GM06990 (cell line): ENCODE measurements around the gene TBL1X.

ENCODE experiments used
- DNase-seq: peaks from one replicate; pipeline ENCODE4 v3.0.0-alpha.2; 2011; ENCODE audit not compliant: insufficient read length; ENCODE audit errors: extremely low read depth
- H3K27me3 ChIP-seq: replicated peaks from 2 replicates; pipeline ENCODE4 v1.6.0; 2011; ENCODE audit warnings: low read length; ENCODE audit not compliant: control insufficient read depth, insufficient read depth
- H3K36me3 ChIP-seq: 2 replicates; pipeline ENCODE4 v1.5.1; 2011; ENCODE audit warnings: low read length; ENCODE audit not compliant: control insufficient read depth, insufficient read depth
- H3K4me3 ChIP-seq: replicated peaks from 2 replicates; pipeline ENCODE4 v1.5.1; 2011; ENCODE audit warnings: low read depth, mild to moderate bottlenecking, control low read depth, low read length
- TF ChIP-seq, protein P1 (sequence below): IDR thresholded peaks from 2 replicates; pipeline ENCODE4 v1.5.1; 2011; ENCODE audit warnings: low read length, control low read depth, mild to moderate bottlenecking, inconsistent platforms; ENCODE audit not compliant: insufficient read depth, poor library complexity, severe bottlenecking

Gene TBL1X

DNA sequence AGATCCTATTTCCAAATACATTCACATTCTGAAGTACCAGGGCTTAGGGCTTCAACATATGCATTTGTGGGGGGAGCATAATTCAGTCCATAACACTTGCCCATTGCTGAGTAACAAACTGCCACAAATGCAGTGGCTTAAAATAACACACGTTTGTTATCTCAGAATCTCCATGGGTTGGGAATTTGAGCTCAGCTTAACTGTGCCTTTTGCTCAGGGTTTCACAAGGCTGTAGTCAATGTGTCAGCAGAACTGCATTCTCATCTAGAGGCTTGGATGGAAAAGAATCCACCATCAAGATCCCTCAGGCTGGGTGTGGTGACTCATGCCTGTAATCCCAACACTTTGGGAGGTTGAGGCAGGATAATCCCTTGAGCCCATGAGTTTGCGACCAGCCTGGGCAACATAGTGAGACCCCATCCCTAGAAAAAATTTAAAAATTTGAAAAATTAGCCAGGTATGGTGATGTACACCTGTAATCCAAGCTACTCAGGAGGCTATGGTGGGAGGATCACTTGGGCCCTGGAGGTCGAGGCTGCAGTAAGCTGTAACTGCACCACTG is 25.8 kb upstream of the TBL1X start:
- TF ChIP-seq, protein P1, sequence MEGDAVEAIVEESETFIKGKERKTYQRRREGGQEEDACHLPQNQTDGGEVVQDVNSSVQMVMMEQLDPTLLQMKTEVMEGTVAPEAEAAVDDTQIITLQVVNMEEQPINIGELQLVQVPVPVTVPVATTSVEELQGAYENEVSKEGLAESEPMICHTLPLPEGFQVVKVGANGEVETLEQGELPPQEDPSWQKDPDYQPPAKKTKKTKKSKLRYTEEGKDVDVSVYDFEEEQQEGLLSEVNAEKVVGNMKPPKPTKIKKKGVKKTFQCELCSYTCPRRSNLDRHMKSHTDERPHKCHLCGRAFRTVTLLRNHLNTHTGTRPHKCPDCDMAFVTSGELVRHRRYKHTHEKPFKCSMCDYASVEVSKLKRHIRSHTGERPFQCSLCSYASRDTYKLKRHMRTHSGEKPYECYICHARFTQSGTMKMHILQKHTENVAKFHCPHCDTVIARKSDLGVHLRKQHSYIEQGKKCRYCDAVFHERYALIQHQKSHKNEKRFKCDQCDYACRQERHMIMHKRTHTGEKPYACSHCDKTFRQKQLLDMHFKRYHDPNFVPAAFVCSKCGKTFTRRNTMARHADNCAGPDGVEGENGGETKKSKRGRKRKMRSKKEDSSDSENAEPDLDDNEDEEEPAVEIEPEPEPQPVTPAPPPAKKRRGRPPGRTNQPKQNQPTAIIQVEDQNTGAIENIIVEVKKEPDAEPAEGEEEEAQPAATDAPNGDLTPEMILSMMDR = no peak
- Histone ChIP-seq H3K4me3 (no peak overlapping the region), H3K27me3 (no peaks in the 10 kb centered on the region), H3K36me3 (no peaks in the 10 kb centered on the region)
- DNase-seq = no peak

DNA sequence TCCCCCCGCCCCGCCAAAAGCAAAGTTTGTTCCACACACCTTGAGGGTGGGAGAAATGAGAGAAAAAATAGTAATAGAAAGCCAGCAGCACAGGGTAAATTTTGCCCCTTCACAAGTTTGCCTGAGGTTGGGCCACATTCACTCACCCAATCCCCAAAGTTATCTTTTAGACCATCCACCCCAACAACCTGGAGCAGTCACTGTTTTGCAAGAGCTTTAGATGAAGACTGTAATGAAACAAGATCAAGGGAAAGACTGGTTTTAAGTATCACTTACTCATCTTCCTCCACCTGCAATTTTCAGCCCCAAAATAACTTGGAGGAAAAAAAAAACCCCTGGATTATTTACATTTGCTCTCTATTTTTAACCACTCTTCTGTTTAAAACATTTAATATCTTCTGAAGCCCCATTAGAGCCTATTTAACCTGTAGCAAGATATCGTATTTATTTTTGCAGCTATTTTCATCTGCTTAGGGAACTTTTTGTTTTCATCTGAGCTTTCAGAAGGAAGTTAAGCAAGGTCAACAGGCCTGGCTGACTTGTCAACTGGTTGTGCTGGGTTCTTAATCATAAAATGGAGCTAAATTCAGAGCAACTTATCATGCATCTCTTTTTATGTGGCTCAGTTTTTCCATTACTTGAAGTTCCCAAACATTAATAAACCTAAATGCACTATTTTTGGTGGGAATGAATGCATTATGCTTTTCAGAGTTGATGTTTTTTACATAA is 24.6 kb upstream of the TBL1X start:
- TF ChIP-seq, protein P1 = no peak
- no peak for DNase-seq
- Histone ChIP-seq H3K4me3 (no peak overlapping the region), H3K27me3 (no peaks in the 10 kb centered on the region), H3K36me3 (no peaks in the 10 kb centered on the region)

DNA sequence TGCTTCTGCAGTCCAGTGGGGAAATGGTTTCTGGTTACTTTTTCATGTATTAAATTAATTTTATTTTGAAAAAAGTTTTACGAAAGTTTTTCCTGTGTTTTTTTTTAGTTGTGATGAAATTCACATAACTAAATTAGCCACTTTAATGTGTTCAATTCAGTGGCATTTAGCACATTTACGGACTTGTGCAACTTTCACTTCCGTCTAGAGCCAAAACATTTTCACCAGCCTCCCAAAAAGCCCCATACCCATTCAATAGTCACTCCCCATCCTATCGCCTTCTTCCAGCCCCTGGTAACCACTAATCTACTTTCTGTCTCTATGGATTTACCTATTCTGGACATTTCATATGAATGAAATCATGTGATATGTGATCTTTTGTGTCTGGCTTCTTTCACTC is 22.8 kb upstream of the TBL1X start:
- DNase-seq = no peak
- Histone ChIP-seq H3K27me3 (no peaks in the 10 kb centered on the region), H3K36me3 (no peaks in the 10 kb centered on the region), H3K4me3 (no peak overlapping the region)
- TF ChIP-seq, protein P1 = no peak

DNA sequence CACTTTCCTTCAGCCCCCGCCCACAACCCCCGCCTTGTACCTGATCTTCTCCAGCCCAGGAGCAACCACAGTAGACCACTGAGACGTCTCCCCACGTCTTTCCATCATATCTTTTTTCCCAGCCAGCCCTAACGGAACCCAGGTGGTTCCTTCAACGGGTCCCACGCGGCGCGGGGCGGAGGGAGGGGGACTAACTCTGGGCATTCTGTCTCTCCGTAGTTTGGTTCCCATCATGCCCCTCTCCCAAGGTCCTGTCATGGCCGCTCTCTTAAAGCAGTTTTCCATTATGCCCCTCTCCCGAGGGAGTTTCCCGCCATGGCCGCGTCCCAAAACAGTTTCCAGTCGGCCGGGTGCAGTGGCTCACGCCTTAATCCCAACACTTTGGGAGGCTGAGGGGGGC is 21.5 kb upstream of the TBL1X start:
- Histone ChIP-seq H3K4me3 (no peak overlapping the region), H3K27me3 (no peaks in the 10 kb centered on the region), H3K36me3 (no peaks in the 10 kb centered on the region)
- TF ChIP-seq, protein P1 = no peak
- DNase-seq = no peak

DNA sequence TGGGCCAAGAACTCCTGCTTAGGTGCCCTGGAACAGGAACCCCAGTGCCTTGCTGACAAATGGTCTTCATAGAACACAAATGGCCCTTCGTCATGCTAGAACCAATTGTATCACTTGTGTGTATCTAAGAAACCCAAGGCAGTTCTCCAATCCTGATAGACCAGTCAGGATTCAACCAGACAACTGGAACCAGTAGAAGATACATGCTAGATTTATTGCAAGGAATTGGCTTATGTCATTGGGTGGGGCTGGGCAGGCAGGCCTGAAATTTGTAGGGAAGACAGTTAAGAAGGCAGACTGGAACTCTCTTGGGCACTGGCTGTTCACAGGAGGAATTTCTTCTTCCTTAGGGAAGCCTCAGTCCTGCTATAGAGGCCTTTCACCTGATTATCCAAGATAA is 17.0 kb upstream of the TBL1X start:
- H3K36me3 ChIP-seq = no peaks in the 10 kb centered on the region
- no peak overlapping the region for H3K4me3 ChIP-seq
- TF ChIP-seq, protein P1 = no peak
- H3K27me3 ChIP-seq = no peaks in the 10 kb centered on the region
- DNase-seq = no peak
